H7 (cell line): ENCODE results near the gene P3H3. TPM values are rescaled to one million over a fixed set of nuclear protein-coding genes. Genes with fewer than 3 reads are reported as not detected.
"Not testable (repeated sequence)": the region's sequence is repeated elsewhere in the genome, so short reads cannot be mapped to it uniquely, and the experiment has no call there.

ENCODE experiments used
- DNase-seq: peaks from one replicate; pipeline ENCODE4 v3.0.0; 2012
- H3K27me3 ChIP-seq: 2 replicates; pipeline ENCODE4 v1.6.0; 2011; ENCODE audit warnings: mild to moderate bottlenecking, low read length; ENCODE audit not compliant: control insufficient read depth, insufficient read depth
- H3K36me3 ChIP-seq: replicated peaks from 2 replicates; pipeline ENCODE4 v1.5.1; 2011; ENCODE audit warnings: low read length; ENCODE audit not compliant: control insufficient read depth, insufficient read depth
- H3K4me3 ChIP-seq: 2 replicates; pipeline ENCODE4 v1.5.1; 2011; ENCODE audit warnings: low read depth, mild to moderate bottlenecking, control low read depth, low read length, moderate library complexity; ENCODE audit not compliant: insufficient read depth
- total RNA-seq: library from RNA; depleted of rRNA; stranded (reverse); fragments of >200 nt; shearing (Covaris generic); gene quantifications from 2 replicates; pipeline ENCODE4 v1.2.3, GENCODE V29; 2014

Gene P3H3
- total RNA-seq, 1 experiment from 2014 or later, result 38.0 TPM

- Histone ChIP-seq H3K4me3 (no peak overlapping the region), H3K27me3 (no peaks in the 10 kb centered on the region), H3K36me3 (peaks cover 38% of the 10 kb centered on the region)
- no peak for DNase-seq
Measured at GRCh38 chr12:6853626-6854025, 25.4 kb downstream of the P3H3 start.

DNA sequence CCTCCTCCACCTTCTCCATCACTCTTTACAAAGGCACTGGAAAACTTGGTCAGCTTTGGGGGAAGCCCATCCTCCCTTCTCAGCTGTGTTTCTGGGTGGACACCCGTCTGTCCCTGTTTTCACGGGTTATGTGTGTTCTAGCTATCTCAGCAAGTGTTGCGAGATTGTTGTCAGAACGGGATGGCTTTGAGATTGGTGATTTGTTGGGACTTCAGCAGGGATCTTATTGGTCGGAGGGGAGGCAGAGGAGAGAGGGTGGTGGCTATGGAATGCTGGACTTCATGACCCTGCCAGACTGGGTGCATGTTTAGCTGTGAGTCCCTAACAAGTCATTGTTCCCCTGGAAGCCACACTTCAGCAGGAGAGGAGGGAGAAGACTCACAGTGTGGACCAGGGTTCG, 25.8 kb downstream of the P3H3 start:
- no peaks in the 10 kb centered on the region for H3K27me3 ChIP-seq
- H3K4me3 ChIP-seq, result no peak overlapping the region
- DNase-seq, result no peak
- peaks cover 35% of the 10 kb centered on the region for H3K36me3 ChIP-seq

DNA sequence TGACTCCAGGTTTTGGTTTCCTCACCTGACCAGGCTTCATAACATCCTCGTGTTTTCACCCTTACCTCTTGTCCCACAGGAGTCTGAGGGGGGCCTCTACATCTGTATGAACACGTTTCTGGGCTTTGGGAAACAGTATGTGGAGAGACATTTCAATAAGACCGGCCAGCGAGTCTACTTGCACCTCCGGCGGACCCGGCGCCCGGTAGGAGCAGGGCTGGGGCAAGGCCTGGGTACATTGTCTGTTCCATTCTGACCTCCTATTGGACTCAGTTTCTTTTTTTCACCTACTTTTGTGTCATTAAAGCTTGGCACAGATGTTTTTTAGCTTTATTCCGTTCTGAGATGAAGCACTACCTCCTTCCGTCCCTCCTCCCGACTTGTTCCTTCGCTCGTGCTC, 27.1 kb downstream of the P3H3 start:
- no peak for DNase-seq
- no peaks in the 10 kb centered on the region for H3K27me3 ChIP-seq
- H3K36me3 ChIP-seq, result peaks cover 29% of the 10 kb centered on the region
- H3K4me3 ChIP-seq, result no peak overlapping the region

GRCh38 chr12:6858799-6859198, 30.6 kb downstream of the P3H3 start:
- no peaks in the 10 kb centered on the region for H3K27me3 ChIP-seq
- no peak for DNase-seq
- H3K36me3 ChIP-seq, result peaks cover 46% of the 10 kb centered on the region
- no peak overlapping the region for H3K4me3 ChIP-seq

DNA sequence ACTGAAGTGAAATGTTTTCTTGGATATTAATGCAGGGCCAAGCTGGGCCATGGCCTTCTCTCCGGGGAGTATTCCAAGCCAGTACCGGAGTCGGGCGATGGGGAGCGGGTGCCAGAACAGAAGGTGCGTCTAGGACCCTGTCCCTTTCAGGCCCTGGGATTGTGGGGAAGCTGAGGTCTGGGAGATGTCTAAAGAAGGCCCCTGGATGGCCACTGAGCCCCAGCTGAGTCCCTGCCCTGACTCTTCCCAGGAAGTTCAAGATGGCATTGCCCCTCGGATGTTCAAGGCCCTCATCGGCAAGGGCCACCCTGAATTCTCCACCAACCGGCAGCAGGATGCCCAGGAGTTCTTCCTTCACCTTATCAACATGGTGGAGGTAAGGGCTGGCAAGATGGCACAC, 31.9 kb downstream of the P3H3 start:
- H3K4me3 ChIP-seq, result no peak overlapping the region
- DNase-seq, result no peak
- peaks cover 51% of the 10 kb centered on the region for H3K36me3 ChIP-seq
- no peaks in the 10 kb centered on the region for H3K27me3 ChIP-seq

GRCh38 chr12:6860942-6861341, 32.7 kb downstream of the P3H3 start:
- DNase-seq, result no peak
- no peak overlapping the region for H3K4me3 ChIP-seq
- H3K27me3 ChIP-seq, result no peaks in the 10 kb centered on the region
- peaks cover 49% of the 10 kb centered on the region for H3K36me3 ChIP-seq

GRCh38 chr12:6861391-6861790, 33.2 kb downstream of the P3H3 start:
- H3K27me3 ChIP-seq, result no peaks in the 10 kb centered on the region
- no peak overlapping the region for H3K4me3 ChIP-seq
- peaks cover 45% of the 10 kb centered on the region for H3K36me3 ChIP-seq
- DNase-seq, result no peak

GRCh38 chr12:6863033-6863432, 34.8 kb downstream of the P3H3 start:
- H3K27me3 ChIP-seq, result no peaks in the 10 kb centered on the region
- no peak overlapping the region for H3K4me3 ChIP-seq
- DNase-seq, result no peak
- H3K36me3 ChIP-seq, result peaks cover 31% of the 10 kb centered on the region

- H3K27me3 ChIP-seq, result no peaks in the 10 kb centered on the region
- no peak overlapping the region for H3K4me3 ChIP-seq
- peaks cover 27% of the 10 kb centered on the region for H3K36me3 ChIP-seq
- no peak for DNase-seq
Measured at GRCh38 chr12:6863586-6864321, 35.5 kb downstream of the P3H3 start.

DNA sequence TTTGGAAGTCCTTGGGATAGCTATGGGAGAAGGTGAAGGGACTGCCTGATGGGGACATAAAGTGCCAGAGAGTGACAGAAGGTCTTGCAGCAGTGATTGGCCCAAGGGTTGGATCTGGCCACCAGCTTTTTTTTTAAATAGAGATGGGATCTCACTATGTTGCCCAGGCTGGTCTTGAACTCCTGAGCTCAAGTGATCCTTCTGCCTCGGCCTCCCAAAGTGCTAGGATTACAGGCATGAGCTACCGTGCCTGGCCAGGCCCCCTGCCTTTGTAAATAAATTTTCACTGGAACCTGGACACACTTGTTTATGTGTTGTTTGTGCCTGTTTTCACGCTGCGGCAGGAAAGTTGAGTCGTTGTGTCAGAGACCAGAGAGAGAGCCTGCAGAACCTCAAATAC, 37.1 kb downstream of the P3H3 start:
- H3K27me3 ChIP-seq, DNase-seq, H3K4me3 ChIP-seq: not testable (repeated sequence)
- H3K36me3 ChIP-seq, result peaks cover 34% of the 10 kb centered on the region

GRCh38 chr12:6866163-6866919, 38.1 kb downstream of the P3H3 start:
- DNase-seq, result peak; percentile 81

DNA sequence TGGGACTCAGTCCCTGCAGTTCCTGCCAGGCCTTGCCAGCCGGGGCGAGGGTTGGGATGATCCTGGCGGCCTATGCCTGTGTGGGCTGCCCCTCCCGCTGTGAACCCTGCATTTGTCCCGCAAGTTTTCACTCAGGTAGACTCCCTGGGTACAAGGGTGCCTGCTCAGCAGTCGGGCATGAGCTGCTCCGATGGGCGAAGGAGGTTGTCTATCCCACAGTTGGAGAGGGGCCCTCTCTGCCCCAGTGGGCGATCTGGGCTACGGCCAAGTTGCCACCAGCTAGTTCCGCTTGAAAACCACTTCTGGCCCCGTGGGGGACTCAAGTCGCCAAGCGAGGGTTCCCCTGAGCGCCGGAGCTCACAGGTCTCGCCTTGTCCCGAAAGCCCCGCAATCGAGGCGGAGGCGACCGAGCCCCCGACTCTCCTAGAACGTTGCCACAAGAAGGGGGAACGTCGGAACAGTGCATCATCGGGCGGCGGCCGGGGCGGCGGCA, 38.8 kb downstream of the P3H3 start:
- Histone ChIP-seq H3K36me3 (peaks cover 30% of the 10 kb centered on the region), H3K4me3 (peak overlapping the region; percentile 96), H3K27me3 (no peaks in the 10 kb centered on the region)
- peak; percentile 78 for DNase-seq

More at GRCh38 chr12:6866163-6866919, 38.1 kb downstream of the P3H3 start:
- peaks cover 34% of the 10 kb centered on the region for H3K36me3 ChIP-seq
- H3K27me3 ChIP-seq, result no peaks in the 10 kb centered on the region
- H3K4me3 ChIP-seq, result peak overlapping the region; percentile 96

DNA sequence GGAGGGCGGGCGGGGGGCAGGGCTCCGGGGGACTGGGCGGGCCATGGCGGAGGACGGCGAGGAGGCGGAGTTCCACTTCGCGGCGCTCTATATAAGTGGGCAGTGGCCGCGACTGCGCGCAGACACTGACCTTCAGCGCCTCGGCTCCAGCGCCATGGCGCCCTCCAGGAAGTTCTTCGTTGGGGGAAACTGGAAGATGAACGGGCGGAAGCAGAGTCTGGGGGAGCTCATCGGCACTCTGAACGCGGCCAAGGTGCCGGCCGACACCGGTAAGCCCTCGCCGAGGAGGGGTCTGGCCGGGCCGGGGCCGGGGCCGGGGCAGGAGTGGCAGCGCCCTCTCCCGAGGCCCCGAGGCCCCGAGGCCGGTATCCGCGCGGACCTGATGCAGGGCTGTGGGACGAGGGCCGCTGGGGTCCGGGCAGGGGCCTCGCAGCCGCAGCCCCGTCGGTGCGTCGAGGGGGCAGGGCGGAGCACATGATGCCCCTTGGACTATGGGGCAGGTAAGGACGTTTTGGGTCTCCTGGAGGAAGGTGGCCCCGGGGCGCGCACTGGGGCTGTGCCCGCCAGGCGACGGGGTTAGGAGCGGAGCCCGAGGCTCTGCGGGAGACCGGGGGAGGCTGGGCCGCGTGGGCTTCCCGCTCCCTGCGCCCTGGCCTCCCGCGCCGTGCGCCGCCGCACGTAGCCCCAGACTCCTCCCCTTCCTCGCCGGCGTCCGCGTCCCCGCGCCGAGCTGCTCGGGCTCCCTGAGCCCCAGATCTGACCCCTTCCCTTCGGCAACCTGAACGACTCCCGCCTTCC, 39.4 kb downstream of the P3H3 start, which contains the start of gene TPI1:
Gene TPI1, plus strand, starts transcription at position 119 of the 798 bp plus-strand sequence. Its CDS starts 36 bp downstream, at position 155.
- H3K36me3 ChIP-seq, result peaks cover 29% of the 10 kb centered on the region
- peak within 1 kb of the TSS; percentile 96 for H3K4me3 ChIP-seq
- DNase-seq, result peak; percentile 99
- H3K27me3 ChIP-seq, result no peaks in the 10 kb centered on the region

- DNase-seq, result peak; percentile 69
- Histone ChIP-seq H3K36me3 (peaks cover 25% of the 10 kb centered on the region), H3K27me3 (no peaks in the 10 kb centered on the region), H3K4me3 (peak overlapping the region; percentile 96)
Measured at GRCh38 chr12:6868211-6869048, 40.2 kb downstream of the P3H3 start.
